Stomach (tissue), 4 donors: Measurements from ENCODE around the gene VPS8.

Experiments
- CTCF ChIP-seq, 7 experiments: fragments of 450-650 bp in 4 of 7; fragments of 200-600 bp in 3 of 7; sonication (generic) in 3 of 7; IDR thresholded peaks; one replicate each; pipeline ENCODE4 v1.5.1; 2016 to 2019; ENCODE audit warnings: antibody characterized with exemption in 7 of 7, control low read depth in 2 of 7, mild to moderate bottlenecking in 1 of 7
- EP300 ChIP-seq: sonication (generic); formaldehyde crosslinking; IDR thresholded peaks from one replicate; pipeline ENCODE4 v1.6.1; 2017; ENCODE audit warnings: antibody characterized with exemption
- POLR2A ChIP-seq, 4 donors: fragments of 450-650 bp; IDR thresholded peaks; one replicate each; pipeline ENCODE4 v1.6.1; 2016; ENCODE audit warnings: antibody characterized with exemption in 4 of 4, control low read depth in 2 of 4, mild to moderate bottlenecking in 1 of 4, moderate library complexity in 1 of 4
- POLR2AphosphoS5 ChIP-seq, 3 donors: sonication (generic); formaldehyde crosslinking; IDR thresholded peaks; one replicate each; pipeline ENCODE4 v1.6.1; 2016; ENCODE audit warnings: antibody characterized with exemption in 3 of 3

GRCh38 chr3:184766555-184767261, 45.3 kb upstream of the VPS8 start:
- TF ChIP-seq CTCF (IDR thresholded peaks at IDR 0.05) (no peak), EP300 (no peak), POLR2AphosphoS5 (IDR thresholded peaks at IDR 0.05) (no peak), POLR2A (IDR thresholded peaks at IDR 0.05) (no peak)
